ENCODE measurements around the gene SPATA32.

SPATA32 gene

DNA sequence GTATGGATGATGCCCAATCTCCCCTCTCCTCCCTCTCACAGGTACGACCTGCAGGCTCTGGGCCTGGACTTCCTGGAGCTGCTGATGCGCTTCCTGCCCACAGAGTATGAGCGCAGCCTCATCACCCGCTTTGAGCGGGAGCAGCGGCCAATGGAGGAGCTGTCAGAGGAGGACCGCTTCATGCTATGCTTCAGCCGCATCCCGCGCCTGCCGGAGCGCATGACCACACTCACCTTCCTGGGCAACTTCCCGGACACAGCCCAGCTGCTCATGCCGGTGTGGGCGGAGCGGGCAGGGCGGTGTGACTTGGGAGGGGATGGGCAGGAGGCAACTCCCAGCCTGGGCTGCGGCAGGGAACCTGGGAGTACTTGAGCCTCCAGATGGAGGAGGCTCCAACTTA is 18.1 kb downstream of the SPATA32 start:
- peaks cover 15% of the 10 kb centered on the region for H3K4me1 ChIP-seq (ENCODE audit: insufficient read depth, low read length)
- no peaks in the 10 kb centered on the region for H3K9me3 ChIP-seq (ENCODE audit: insufficient read depth, low read depth, low read length)
- H3K9ac ChIP-seq (ENCODE audit: low read depth, low read length), result no peak overlapping the region
- H3K36me3 ChIP-seq (ENCODE audit: insufficient read depth, low read length), result no peaks in the 10 kb centered on the region
- peaks cover 30% of the 10 kb centered on the region for H3K27me3 ChIP-seq (ENCODE audit: insufficient read depth, low read length)
- H3K27ac ChIP-seq (ENCODE audit: low read depth, low read length), result no peak overlapping the region
- H3K4me3 ChIP-seq (ENCODE audit: low read length), result no peak overlapping the region
- WGBS, result 89% methylated on average over 18 of the region's 18 CpGs

DNA sequence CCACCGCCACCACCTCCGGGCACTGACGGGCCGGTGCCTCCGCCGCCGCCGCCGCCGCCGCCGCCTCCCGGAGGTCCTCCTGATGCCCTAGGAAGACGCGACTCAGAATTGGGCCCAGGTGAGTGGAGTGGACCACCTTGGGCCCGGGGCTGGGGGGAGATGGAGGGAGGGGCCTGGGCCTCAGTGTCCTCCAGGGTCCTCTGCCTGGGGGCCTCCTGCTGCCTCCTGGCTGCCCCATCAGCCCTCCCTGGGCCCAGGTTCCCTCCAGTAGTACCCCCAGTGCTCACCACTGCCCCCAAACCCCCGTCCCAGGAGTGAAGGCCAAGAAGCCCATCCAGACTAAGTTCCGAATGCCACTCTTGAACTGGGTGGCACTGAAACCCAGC is 19.9 kb downstream of the SPATA32 start:
- 14% methylated on average over 18 of the region's 18 CpGs for WGBS
- Histone ChIP-seq H3K4me1 (ENCODE audit: insufficient read depth, low read length) (peaks cover 11% of the 10 kb centered on the region), H3K36me3 (ENCODE audit: insufficient read depth, low read length) (no peaks in the 10 kb centered on the region), H3K27ac (ENCODE audit: low read depth, low read length) (no peak overlapping the region), H3K9ac (ENCODE audit: low read depth, low read length) (no peak overlapping the region), H3K4me3 (ENCODE audit: low read length) (0 out of 2 replicates have a peak overlapping the region, but pooled peaks have one; percentile 18), H3K27me3 (ENCODE audit: insufficient read depth, low read length) (peaks cover 30% of the 10 kb centered on the region), H3K9me3 (ENCODE audit: insufficient read depth, low read depth, low read length) (no peaks in the 10 kb centered on the region)

DNA sequence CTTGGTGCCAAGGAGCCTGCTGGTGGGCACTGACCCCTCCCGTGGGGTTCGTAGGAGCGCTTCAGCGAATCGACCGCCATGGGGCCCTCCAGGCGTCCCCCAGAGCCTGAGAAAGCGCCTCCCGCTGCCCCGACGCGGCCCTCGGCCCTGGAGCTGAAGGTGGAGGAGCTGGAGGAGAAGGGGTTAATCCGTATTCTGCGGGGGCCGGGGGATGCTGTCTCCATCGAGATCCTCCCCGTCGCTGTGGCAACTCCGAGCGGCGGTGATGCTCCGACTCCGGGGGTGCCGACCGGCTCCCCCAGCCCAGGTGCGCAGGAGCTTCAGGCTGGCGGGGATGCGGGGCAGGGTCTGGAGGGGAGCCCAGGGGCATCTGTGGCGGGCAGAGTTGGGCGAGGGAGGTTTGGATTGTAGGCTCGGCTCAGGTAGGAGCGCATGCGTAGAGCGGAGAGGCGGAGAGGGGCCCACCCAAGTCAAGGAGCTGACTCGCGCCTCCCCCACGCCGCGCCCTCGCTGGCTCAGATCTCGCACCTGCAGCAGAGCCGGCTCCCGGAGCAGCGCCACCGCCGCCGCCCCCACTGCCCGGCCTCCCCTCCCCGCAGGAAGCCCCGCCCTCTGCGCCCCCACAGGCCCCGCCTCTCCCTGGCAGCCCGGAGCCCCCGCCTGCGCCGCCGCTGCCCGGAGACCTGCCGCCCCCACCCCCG is 20.4 kb downstream of the SPATA32 start:
- WGBS, result under 1% methylated on average over 61 of the region's 62 CpGs
- H3K27ac ChIP-seq (ENCODE audit: low read depth, low read length), result no peak overlapping the region
- H3K4me3 ChIP-seq (ENCODE audit: low read length), result peak overlapping the region; percentile 75

DNA sequence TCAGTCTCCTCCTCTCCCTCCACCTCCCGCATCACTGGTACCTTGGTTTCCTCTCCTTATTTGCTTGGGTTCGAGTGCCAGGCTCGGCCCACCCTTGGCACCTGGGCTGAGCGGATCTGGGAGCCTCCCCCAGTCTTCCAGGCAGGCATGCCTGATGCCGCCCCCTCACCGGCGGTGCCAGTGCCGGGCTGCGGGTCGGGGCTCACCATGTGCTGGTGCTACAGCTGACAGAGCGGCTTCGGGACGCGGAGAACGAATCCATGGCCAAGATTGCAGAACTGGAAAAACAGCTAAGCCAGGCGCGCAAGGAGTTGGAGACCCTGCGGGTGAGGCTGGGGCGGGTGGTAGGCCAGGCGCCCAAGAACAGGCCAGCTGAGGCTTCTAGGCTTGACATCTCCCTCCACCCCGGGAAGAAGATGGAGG is 21.0 kb downstream of the SPATA32 start:
- H3K9me3 ChIP-seq (ENCODE audit: insufficient read depth, low read depth, low read length), result no peaks in the 10 kb centered on the region
- H3K27me3 ChIP-seq (ENCODE audit: insufficient read depth, low read length), result peaks cover 30% of the 10 kb centered on the region
- peak overlapping the region; percentile 75 for H3K4me3 ChIP-seq (ENCODE audit: low read length)
- H3K4me1 ChIP-seq (ENCODE audit: insufficient read depth, low read length), result peaks cover 8% of the 10 kb centered on the region; the same call in 1 of the 2 replicates
- WGBS, result 56% methylated on average over 21 of the region's 21 CpGs
- H3K27ac ChIP-seq (ENCODE audit: low read depth, low read length), result no peak overlapping the region
- H3K9ac ChIP-seq (ENCODE audit: low read depth, low read length), result peak overlapping the region; percentile 60; the same call in 1 of the 2 replicates
- H3K36me3 ChIP-seq (ENCODE audit: insufficient read depth, low read length), result no peaks in the 10 kb centered on the region

More for the DNA sequence above, 20.4 kb downstream of the SPATA32 start:
- peak overlapping the region; percentile 60 for H3K9ac ChIP-seq (ENCODE audit: low read depth, low read length)
- no peaks in the 10 kb centered on the region for H3K36me3 ChIP-seq (ENCODE audit: insufficient read depth, low read length)
- H3K9me3 ChIP-seq (ENCODE audit: insufficient read depth, low read depth, low read length), result no peaks in the 10 kb centered on the region
- peaks cover 30% of the 10 kb centered on the region for H3K27me3 ChIP-seq (ENCODE audit: insufficient read depth, low read length)
- peaks cover 9% of the 10 kb centered on the region for H3K4me1 ChIP-seq (ENCODE audit: insufficient read depth, low read length)

DNA sequence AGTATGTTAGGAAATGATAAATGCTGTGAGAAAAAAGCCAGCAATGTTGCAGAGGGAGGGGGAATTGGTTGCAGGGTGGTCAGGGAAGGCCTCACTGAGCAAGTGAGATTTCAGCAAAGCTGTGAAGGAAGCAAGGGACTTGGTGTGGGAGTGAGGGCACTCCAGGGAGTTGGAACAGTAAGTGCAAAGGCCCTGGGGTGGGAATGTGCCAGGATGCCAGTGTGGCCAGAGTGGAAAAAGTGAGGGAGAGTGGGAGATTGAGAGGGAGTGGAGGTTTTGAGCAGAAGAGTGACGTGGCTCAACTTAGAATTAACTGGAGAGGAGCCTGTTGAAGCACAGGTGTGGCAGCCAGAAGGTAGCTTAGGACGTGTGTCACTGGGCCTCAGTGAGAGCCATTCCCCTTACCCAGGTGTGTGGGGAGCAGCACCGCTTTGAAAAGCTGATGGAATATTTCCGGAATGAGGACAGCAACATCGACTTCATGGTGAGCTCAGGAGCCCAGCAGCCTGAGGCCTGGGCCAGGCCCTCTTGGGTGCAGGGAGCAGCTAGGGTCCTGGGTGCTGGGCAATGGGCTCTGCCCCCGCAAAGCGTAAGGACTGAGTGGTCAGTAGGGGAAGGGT is 23.6 kb downstream of the SPATA32 start:
- no peak overlapping the region for H3K4me3 ChIP-seq (ENCODE audit: low read length)
- H3K4me1 ChIP-seq (ENCODE audit: insufficient read depth, low read length), result peaks cover 9% of the 10 kb centered on the region; the same call in 1 of the 2 replicates
- H3K27me3 ChIP-seq (ENCODE audit: insufficient read depth, low read length), result peaks cover 25% of the 10 kb centered on the region
- no peak overlapping the region for H3K9ac ChIP-seq (ENCODE audit: low read depth, low read length)
- no peak overlapping the region for H3K27ac ChIP-seq (ENCODE audit: low read depth, low read length)
- H3K36me3 ChIP-seq (ENCODE audit: insufficient read depth, low read length), result no peaks in the 10 kb centered on the region
- H3K9me3 ChIP-seq (ENCODE audit: insufficient read depth, low read depth, low read length), result no peaks in the 10 kb centered on the region
- WGBS, result 91% methylated on average over 7 of the region's 7 CpGs

DNA sequence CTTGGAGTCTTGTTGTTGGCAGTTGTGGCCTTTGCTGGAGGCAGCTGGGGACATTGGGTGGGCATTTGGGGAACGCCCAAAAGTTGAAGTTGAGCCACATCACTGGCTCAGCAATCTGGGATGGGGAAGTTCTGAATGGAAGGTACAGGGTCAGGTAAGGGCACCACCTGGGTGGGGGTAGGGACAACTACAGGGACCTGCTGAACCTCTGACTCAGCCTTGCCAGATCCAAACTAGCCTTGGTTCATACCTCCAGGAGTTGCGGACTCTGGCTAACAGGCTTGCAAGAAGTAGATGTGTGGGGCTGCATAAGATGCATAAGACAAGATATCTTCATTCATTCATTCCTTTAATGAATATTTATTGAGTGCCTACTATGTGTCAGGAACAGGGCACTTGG is 24.2 kb downstream of the SPATA32 start:
- H3K4me3 ChIP-seq (ENCODE audit: low read length), result no peak overlapping the region
- H3K9me3 ChIP-seq (ENCODE audit: insufficient read depth, low read depth, low read length), result no peaks in the 10 kb centered on the region
- no peaks in the 10 kb centered on the region for H3K36me3 ChIP-seq (ENCODE audit: insufficient read depth, low read length)
- 60% methylated on average over 2 of the region's 2 CpGs for WGBS
- H3K27ac ChIP-seq (ENCODE audit: low read depth, low read length), result no peak overlapping the region
- peaks cover 24% of the 10 kb centered on the region for H3K27me3 ChIP-seq (ENCODE audit: insufficient read depth, low read length)
- peaks cover 9% of the 10 kb centered on the region; the same call in 1 of the 2 replicates for H3K4me1 ChIP-seq (ENCODE audit: insufficient read depth, low read length)
- no peak overlapping the region for H3K9ac ChIP-seq (ENCODE audit: low read depth, low read length)

DNA sequence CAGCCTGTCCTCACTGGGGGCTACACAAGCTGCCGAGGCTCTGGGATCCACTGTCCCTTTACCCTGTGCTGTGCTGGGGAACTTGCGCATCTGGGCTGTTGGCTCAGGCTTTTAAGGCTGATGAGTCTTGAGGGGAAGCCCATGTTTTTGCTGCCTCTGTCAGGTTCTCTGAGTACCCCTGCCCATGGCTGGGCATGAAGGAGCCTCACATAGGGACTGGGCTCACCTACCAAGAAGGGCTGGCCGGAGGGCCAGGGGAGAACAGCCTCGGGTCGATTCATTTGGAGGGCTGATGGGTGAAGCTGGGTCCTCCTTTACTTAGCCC is 25.6 kb downstream of the SPATA32 start:
- Histone ChIP-seq H3K9me3 (ENCODE audit: insufficient read depth, low read depth, low read length) (no peaks in the 10 kb centered on the region), H3K4me3 (ENCODE audit: low read length) (no peak overlapping the region), H3K4me1 (ENCODE audit: insufficient read depth, low read length) (peaks cover 9% of the 10 kb centered on the region; the same call in 1 of the 2 replicates), H3K36me3 (ENCODE audit: insufficient read depth, low read length) (no peaks in the 10 kb centered on the region), H3K27ac (ENCODE audit: low read depth, low read length) (no peak overlapping the region), H3K9ac (ENCODE audit: low read depth, low read length) (no peak overlapping the region), H3K27me3 (ENCODE audit: insufficient read depth, low read length) (peaks cover 21% of the 10 kb centered on the region)
- 88% methylated on average over 5 of the region's 5 CpGs for WGBS

DNA sequence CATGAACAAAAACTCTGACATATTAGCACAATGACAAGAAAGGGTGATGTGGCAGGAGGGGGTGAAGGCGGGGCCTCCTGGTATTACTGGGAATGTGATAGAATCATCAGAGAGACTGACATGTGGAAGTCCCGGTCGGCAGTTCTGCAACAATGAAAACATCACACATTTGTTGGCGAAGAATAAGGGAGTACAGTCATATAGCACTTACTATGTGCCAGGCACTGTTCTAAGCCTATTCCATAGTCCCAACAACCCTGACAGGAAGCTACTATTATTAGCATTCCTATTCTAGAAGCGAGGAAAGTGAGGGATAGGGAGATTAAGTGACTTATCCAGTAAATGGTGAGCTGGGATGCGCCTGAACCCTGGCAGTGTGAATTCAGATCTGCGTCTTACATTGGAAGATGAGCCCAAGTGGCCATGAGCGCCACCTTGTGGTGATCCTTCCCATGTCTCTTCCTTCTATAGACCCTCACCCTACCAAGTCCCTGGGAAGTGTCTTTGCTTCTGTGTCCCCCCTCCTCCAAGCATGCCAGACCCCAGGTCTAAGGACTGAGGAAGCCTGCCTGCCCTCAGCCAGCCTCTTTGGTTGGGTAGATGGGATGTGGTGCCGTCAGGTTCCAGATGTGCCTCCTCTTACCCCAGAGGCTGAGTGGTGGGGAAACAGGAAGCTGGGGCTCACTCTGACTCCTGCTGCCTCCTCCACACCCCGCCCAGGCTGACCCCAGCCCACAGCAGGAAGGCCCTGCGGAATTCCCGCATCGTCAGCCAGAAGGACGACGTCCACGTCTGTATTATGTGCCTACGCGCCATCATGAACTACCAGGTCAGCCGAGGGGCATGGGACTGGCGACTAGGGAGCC is 26.2 kb downstream of the SPATA32 start:
- no peaks in the 10 kb centered on the region for H3K9me3 ChIP-seq (ENCODE audit: insufficient read depth, low read depth, low read length)
- WGBS, result 48% methylated on average over 20 of the region's 20 CpGs
- H3K4me3 ChIP-seq (ENCODE audit: low read length), result no peak overlapping the region
- H3K36me3 ChIP-seq (ENCODE audit: insufficient read depth, low read length), result no peaks in the 10 kb centered on the region
- peaks cover 10% of the 10 kb centered on the region for H3K4me1 ChIP-seq (ENCODE audit: insufficient read depth, low read length)
- no peak overlapping the region for H3K9ac ChIP-seq (ENCODE audit: low read depth, low read length)
- peaks cover 15% of the 10 kb centered on the region for H3K27me3 ChIP-seq (ENCODE audit: insufficient read depth, low read length)
- H3K27ac ChIP-seq (ENCODE audit: low read depth, low read length), result no peak overlapping the region

DNA sequence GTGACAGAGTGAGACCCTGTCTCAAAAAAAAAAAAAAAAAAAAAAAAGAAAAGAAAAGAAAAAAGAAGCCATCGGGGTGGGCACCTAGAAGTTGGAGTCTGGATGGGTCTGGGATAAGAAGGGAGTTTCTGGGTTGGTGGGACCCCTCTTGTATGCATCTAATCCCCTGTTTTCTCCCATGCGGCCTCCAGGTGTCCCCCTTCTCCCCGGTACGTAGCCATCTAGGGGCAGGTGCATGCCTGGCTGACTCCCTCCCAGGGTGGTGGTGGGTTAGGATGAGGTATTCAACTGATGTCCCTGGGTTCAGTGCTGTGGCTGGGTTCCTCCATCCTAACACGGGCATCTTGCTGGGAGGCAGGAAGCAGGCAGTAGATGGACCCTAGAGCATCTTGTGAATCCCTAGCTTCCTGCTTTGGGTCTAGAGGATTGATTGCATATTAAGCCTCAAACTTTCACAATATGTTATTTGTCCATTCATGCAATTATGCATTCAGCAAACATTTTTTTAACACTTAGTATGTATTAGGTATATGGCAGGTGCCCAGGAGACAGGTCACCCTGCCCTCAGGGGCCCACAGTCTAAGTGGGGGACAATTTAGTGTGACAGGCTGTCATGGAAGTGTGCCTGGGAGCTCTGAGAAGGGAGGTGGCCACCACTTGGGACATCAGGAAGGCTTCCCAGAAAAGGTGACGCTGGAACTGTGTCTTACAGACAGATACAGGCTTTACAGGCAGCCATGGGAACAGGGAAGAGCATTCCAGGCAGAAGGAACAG is 27.1 kb downstream of the SPATA32 start:
- Histone ChIP-seq H3K27ac (ENCODE audit: low read depth, low read length) (no peak overlapping the region), H3K9me3 (ENCODE audit: insufficient read depth, low read depth, low read length) (no peaks in the 10 kb centered on the region), H3K36me3 (ENCODE audit: insufficient read depth, low read length) (no peaks in the 10 kb centered on the region), H3K4me1 (ENCODE audit: insufficient read depth, low read length) (peaks cover 9% of the 10 kb centered on the region; the same call in 1 of the 2 replicates), H3K4me3 (ENCODE audit: low read length) (no peak overlapping the region), H3K9ac (ENCODE audit: low read depth, low read length) (no peak overlapping the region), H3K27me3 (ENCODE audit: insufficient read depth, low read length) (peaks cover 7% of the 10 kb centered on the region)
- WGBS, result 28% methylated on average over 4 of the region's 6 CpGs

DNA sequence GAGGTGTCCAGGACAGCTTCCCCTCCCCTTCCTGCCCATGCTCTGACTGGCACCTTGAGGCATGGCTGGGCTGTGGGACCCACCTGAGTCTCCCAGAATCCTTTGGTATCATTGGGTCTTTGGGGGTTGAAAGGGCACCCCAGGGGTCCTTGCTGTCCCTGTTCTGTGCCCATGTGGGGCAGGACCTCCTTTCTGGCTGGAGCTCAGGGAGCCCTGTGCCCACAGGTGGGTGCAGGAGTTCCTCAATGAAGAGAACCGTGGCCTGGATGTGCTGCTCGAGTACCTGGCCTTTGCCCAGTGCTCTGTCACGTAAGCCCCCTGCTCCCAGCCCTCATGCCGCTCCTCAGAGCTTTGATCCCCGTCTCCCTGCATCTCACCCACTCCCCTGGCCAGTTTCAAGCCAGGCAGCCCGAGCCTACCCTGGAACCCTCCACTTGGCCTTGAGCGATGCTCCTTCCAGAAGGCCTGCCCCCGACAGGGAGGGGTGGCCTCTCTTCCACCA is 28.4 kb downstream of the SPATA32 start:
- Histone ChIP-seq H3K9ac (ENCODE audit: low read depth, low read length) (no peak overlapping the region), H3K4me3 (ENCODE audit: low read length) (no peak overlapping the region), H3K36me3 (ENCODE audit: insufficient read depth, low read length) (no peaks in the 10 kb centered on the region), H3K9me3 (ENCODE audit: insufficient read depth, low read depth, low read length) (no peaks in the 10 kb centered on the region), H3K4me1 (ENCODE audit: insufficient read depth, low read length) (peaks cover 19% of the 10 kb centered on the region), H3K27ac (ENCODE audit: low read depth, low read length) (no peak overlapping the region), H3K27me3 (ENCODE audit: insufficient read depth, low read length) (no peaks in the 10 kb centered on the region; the same call in 1 of the 2 replicates)
- WGBS, result 82% methylated on average over 8 of the region's 8 CpGs
